B cell (primary cell): ENCODE results near the gene SAPCD2. TPM values are rescaled to one million over a fixed set of nuclear protein-coding genes. Genes with fewer than 3 reads are reported as not detected.
"Not testable (repeated sequence)": the region's sequence is repeated elsewhere in the genome, so short reads cannot be mapped to it uniquely, and the experiment has no call there.

ENCODE experiments used
- ATAC-seq: fragments of 200-7000 bp; cut with Tn5 transposase; one replicate; pipeline ENCODE4 v1.10.0; 2021; ENCODE audit warnings: low read depth, mild to moderate bottlenecking, moderate number of reproducible peaks, moderate library complexity
- CTCF ChIA-PET: fragments of 350-600 bp; sonication (Branson Sonifier 250); formaldehyde crosslinking; loops from one replicate; lab custom pipeline; 2021; ENCODE audit warnings: antibody characterized with exemption, inconsistent platforms; lab: Charles Lee
- POLR2A ChIA-PET: fragments of 350-600 bp; sonication (Branson Sonifier 250); formaldehyde crosslinking; loops from one replicate; lab custom pipeline; 2021; ENCODE audit warnings: antibody characterized with exemption; lab: Charles Lee
- DNase-seq: peaks from one replicate; pipeline ENCODE4 v3.0.0; 2013
- H2AFZ ChIP-seq: 2 replicates; pipeline ENCODE4 v1.6.1; 2012; ENCODE audit warnings: mild to moderate bottlenecking, low read depth, low read length; ENCODE audit not compliant: insufficient read depth, poor library complexity, severe bottlenecking
- H3K27ac ChIP-seq, 2 donors: 1 replicate in 1 of 2; 2 replicates in 1 of 2; pipeline ENCODE4 v1.5.1; 2012 to 2013; ENCODE audit warnings: low read length in 2 of 2, mild to moderate bottlenecking in 2 of 2, moderate library complexity in 1 of 2
- H3K27me3 ChIP-seq, 4 experiments: fragments of 200-600 bp in 1 of 4; sonication (generic) in 1 of 4; replicated peaks in 1 of 4; 1 replicate in 2 of 4; 2 replicates in 2 of 4; pipeline versions ENCODE4 v1.6.1 to v1.7.0; 2013 to 2016; ENCODE audit warnings: low read length in 3 of 4, mild to moderate bottlenecking in 2 of 4, mixed read lengths in 1 of 4, moderate library complexity in 1 of 4; ENCODE audit not compliant: insufficient read depth in 4 of 4, control insufficient read depth in 3 of 4; ENCODE audit errors: control extremely low read depth in 1 of 4
- H3K36me3 ChIP-seq, 2 experiments: replicated peaks in 1 of 2; 1 replicate in 1 of 2; 2 replicates in 1 of 2; pipeline versions ENCODE4 v1.6.1 to v1.7.1; 2013; ENCODE audit warnings: low read length in 1 of 2; ENCODE audit not compliant: insufficient read depth in 2 of 2, control insufficient read depth in 1 of 2; ENCODE audit errors: control extremely low read depth in 1 of 2, extremely low read depth in 1 of 2
- H3K4me1 ChIP-seq, 2 donors: fragments of 200-600 bp in 1 of 2; sonication (generic) in 1 of 2; 1 replicate in 1 of 2; 2 replicates in 1 of 2; pipeline versions ENCODE4 v1.5.1 to v1.6.1; 2013 to 2017; ENCODE audit warnings: low read length in 2 of 2; ENCODE audit not compliant: control insufficient read depth in 2 of 2, insufficient read depth in 2 of 2
- H3K4me2 ChIP-seq: replicated peaks from 2 replicates; pipeline ENCODE3; 2012; ENCODE audit warnings: mild to moderate bottlenecking, low read depth, low read length; ENCODE audit not compliant: poor library complexity, severe bottlenecking
- H3K4me3 ChIP-seq, 5 experiments: fragments of 200-600 bp in 1 of 5; sonication (generic) in 1 of 5; 1 replicate in 3 of 5; 2 replicates in 2 of 5; pipeline versions ENCODE4 v1.5.1 to v1.7.0; 2011 to 2016; ENCODE audit warnings: low read length in 4 of 5, mild to moderate bottlenecking in 4 of 5, low read depth in 2 of 5, control low read depth in 1 of 5, moderate library complexity in 1 of 5; ENCODE audit not compliant: insufficient read depth in 1 of 5; ENCODE audit errors: control extremely low read depth in 1 of 5, extremely low read depth in 1 of 5
- H3K79me2 ChIP-seq: fragments of 200-600 bp; sonication (generic); one replicate; pipeline ENCODE4 v1.6.0; 2016; ENCODE audit warnings: low read length; ENCODE audit not compliant: control insufficient read depth, insufficient read depth
- H3K9ac ChIP-seq: fragments of 200-600 bp; sonication (generic); 2 replicates; pipeline ENCODE4 v1.6.1; 2017; ENCODE audit warnings: mild to moderate bottlenecking, low read length, moderate library complexity
- H3K9me3 ChIP-seq, 3 donors: one replicate each; pipeline versions ENCODE4 v1.6.1 to v1.7.1; 2013; ENCODE audit warnings: low read length in 2 of 3; ENCODE audit not compliant: control insufficient read depth in 2 of 3, insufficient read depth in 1 of 3; ENCODE audit errors: control extremely low read depth in 1 of 3
- H4K20me1 ChIP-seq: 2 replicates; pipeline ENCODE4 v1.6.0; 2012; ENCODE audit warnings: mild to moderate bottlenecking, low read length; ENCODE audit not compliant: insufficient read depth, control insufficient read depth, poor library complexity, severe bottlenecking
- H3K27ac Mint-ChIP-seq: one replicate; pipeline ENCODE4 v1.8.0; 2021; ENCODE audit warnings: mixed read lengths
- H3K27me3 Mint-ChIP-seq: one replicate; pipeline ENCODE4 v1.8.0; 2021; ENCODE audit warnings: mixed read lengths
- H3K4me1 Mint-ChIP-seq: one replicate; pipeline ENCODE4 v1.8.0; 2021; ENCODE audit warnings: mixed read lengths
- H3K4me3 Mint-ChIP-seq: one replicate; pipeline ENCODE4 v1.8.0; 2021; ENCODE audit warnings: mixed read lengths
- H3K9me3 Mint-ChIP-seq: one replicate; pipeline ENCODE4 v1.8.0; 2022; ENCODE audit warnings: mixed read lengths; ENCODE audit not compliant: insufficient read depth
- CTCF ChIP-seq: fragments of 200-600 bp; IDR thresholded peaks from one replicate; pipeline ENCODE4 v1.8.0; 2022; ENCODE audit warnings: antibody characterized with exemption, mild to moderate bottlenecking
- EZH2 ChIP-seq: IDR thresholded peaks from 2 replicates; pipeline ENCODE4 v1.6.1; 2012; ENCODE audit warnings: borderline replicate concordance, low read depth, mild to moderate bottlenecking, moderate library complexity, low read length; ENCODE audit not compliant: insufficient read depth, poor library complexity, severe bottlenecking
- WGBS: methylation state at CpG from one replicate; pipeline ENCODE4 v1.1.5; 2013; ENCODE audit warnings: missing lambda C conversion rate; ENCODE audit not compliant: insufficient coverage; 5-methylcytosine and 5-hydroxymethylcytosine counted together
- intact Hi-C: fragments of 100-400 bp; cut with micrococcal nuclease; formaldehyde crosslinking; loops from one replicate; pipeline ENCODE4 v1.10.0; 2022
- polyA plus RNA-seq: library from polyadenylated mRNA; depleted of rRNA; stranded (reverse); fragments of >200 nt; gene quantifications from 2 replicates; pipeline ENCODE4 v1.2.3, GENCODE V29; 2012
- total RNA-seq, 2 donors: library from RNA; stranded (reverse); fragments of 120-200 nt in 1 of 2; gene quantifications; 1 replicate in 1 of 2; 2 replicates in 1 of 2; pipeline versions ENCODE4 v1.2.3 to v1.2.4, GENCODE V29; 2013 to 2022

SAPCD2 gene
- total and polyA plus RNA-seq, 2 donors (not counting 1 experiment from before 2014, with no cell fraction given), result 0.39 to 0.69 TPM

DNA sequence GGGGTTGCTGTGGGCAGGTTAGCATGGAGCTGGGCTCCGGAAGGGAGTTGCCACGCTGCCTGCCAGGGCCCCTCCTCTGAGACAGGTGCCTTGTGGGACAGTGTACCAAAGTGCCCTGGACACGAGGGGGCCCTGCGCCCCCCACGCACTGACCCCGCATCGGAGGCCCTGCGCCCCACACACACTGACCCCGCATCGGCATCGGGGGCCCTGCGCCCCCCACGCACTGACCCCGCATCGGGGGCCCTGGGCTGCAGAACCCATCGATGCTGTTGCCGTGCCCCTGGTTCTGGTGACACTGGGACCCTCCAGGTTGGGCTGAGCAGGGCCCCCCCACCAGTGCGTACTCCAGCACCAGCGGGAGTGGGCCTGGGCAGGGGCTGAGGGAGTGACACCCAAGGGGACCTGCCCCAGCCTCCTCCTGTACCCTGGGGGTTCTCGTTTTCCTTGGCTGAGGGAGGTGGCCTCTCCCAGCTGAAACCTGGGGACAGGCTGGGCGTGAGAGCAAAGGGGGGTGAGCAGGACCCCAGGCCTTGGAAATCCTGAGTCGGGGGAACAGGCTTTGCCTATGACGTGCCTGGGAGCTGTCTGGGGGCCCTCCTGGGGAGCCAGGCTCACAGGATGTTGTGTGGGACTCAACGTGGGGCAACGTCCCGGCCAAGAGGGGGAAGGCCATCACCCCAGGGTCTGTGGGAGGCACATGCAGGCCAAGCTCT, 6.9 kb downstream of the SAPCD2 start:
- peaks cover 8% of the 10 kb centered on the region for H3K4me1 Mint-ChIP-seq
- CTCF ChIA-PET, result interaction anchor here (0.7 to 6.2 kb wide), 18 partner anchors 11 to 302 kb away, joined by 3 to 61 read pairs (median 3); partner anchors contain the start of genes NPDC1, RNF224 and UAP1L1
- Histone ChIP-seq H2AFZ (no peak overlapping the region), H3K9me3 (no peaks in the 10 kb centered on the region), H3K9ac (no peak overlapping the region), H3K4me1 (peaks cover 2 to 11% of the 10 kb centered on the region in 2 donors), H3K79me2 (no peaks in the 10 kb centered on the region), H3K27ac (no peak overlapping the region), H4K20me1 (peaks cover 6% of the 10 kb centered on the region), H3K4me2 (no peak overlapping the region), H3K4me3 (no peak overlapping the region), H3K27me3 (peaks cover 0 to 3% (median 0%) of the 10 kb centered on the region in 4 experiments), H3K36me3 (no peaks in the 10 kb centered on the region)
- TF ChIP-seq EZH2, result no peak
- no peak for TF ChIP-seq CTCF
- no peak for DNase-seq
- H3K9me3 Mint-ChIP-seq, result no peaks in the 10 kb centered on the region
- no peak overlapping the region for H3K27ac Mint-ChIP-seq
- POLR2A ChIA-PET, result no interaction called here
- intact Hi-C loops, result no loop called here
- WGBS, result 88% methylated on average over 20 of the region's 26 CpGs
- no peak for ATAC-seq
- H3K4me3 Mint-ChIP-seq, result no peak overlapping the region
- peaks cover 6% of the 10 kb centered on the region for H3K27me3 Mint-ChIP-seq

DNA sequence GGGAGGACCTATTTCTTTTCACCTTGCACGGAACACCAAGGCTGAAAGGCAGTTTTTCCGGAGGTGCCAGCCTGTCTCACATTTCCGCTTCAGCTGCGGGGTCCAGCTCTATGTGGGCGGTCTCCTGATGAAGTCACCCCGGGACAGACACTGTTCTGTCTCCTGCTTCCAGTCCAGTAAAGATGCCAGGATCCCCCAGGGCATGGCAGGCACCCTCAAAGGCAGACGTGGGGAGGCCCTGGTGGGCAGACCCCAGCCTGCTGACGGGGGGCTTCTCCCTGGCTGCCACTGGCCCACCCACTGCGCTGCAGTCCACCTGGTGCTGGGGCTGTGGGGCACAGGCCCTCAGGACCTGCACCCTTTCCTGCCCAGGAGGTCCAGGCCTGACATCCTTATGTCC, 7.6 kb downstream of the SAPCD2 start:
- H3K4me1 Mint-ChIP-seq, H3K27ac ChIP-seq, H3K27me3 ChIP-seq, intact Hi-C loops, H3K4me1 ChIP-seq, H3K4me2 ChIP-seq, ATAC-seq, H3K4me3 ChIP-seq, H3K9me3 Mint-ChIP-seq, H3K27me3 Mint-ChIP-seq, H3K36me3 ChIP-seq, POLR2A ChIA-PET, H4K20me1 ChIP-seq, H3K4me3 Mint-ChIP-seq, DNase-seq, H2AFZ ChIP-seq, H3K27ac Mint-ChIP-seq, H3K9me3 ChIP-seq, H3K9ac ChIP-seq, H3K79me2 ChIP-seq: not testable (repeated sequence)
- CTCF ChIA-PET, result interaction anchor here (1.2 to 6.2 kb wide), 5 partner anchors 11 to 275 kb away, joined by 3 to 61 read pairs (median 12); partner anchors contain the start of gene NPDC1
- WGBS, result 94% methylated on average over 3 of the region's 9 CpGs
